ENCODE data around the gene ZNF423.

The ZNF423 gene

DNA sequence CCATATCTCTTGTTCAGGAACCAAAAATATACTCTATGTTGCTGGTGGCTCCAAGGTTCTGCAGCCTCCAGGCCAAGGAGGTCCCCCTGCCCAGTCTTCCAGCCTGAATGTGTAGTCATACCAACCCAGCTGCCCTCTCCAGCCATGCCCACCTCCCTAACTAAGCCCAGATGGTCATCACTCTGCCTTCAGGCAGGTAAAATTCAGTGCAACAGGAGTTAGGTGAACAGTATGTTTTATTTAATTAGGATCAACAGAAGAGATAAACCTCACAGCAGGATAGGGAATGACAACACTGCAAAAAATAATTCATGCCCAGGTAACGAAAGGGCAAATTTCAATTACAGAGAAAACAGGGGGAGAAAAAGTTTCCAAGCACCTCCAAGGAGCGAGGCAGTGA is 9.1 kb downstream of the ZNF423 start:
- no peak for DNase-seq

DNA sequence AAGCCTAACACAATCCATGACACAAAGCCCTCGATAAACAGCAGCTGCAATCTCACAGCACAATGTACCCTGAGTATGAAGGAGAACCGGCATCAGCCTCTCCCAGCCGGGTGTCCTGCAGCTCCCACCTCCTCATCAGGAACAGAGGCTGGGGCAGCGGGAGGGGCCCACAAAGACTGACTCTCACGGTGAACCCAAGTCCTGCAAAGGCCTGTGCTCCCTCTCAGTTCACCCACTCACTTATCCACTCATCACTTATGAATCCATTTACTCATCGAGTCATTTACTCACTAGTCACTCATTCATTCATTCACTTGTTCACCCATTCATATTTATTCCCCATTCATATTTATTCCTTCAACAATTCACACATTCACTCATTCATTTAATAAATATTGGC is 11.6 kb downstream of the ZNF423 start:
- DNase-seq: no peak

- DNase-seq: no peak
Measured at GRCh38 chr16:49843758-49844157, 12.2 kb downstream of the ZNF423 start.

- no peak for DNase-seq
Measured at GRCh38 chr16:49842972-49843371, 12.9 kb downstream of the ZNF423 start.

- DNase-seq: no peak
Measured at GRCh38 chr16:49839017-49839825, 16.7 kb downstream of the ZNF423 start.

- DNase-seq: no peak
Measured at GRCh38 chr16:49838441-49839016, 17.4 kb downstream of the ZNF423 start.

DNA sequence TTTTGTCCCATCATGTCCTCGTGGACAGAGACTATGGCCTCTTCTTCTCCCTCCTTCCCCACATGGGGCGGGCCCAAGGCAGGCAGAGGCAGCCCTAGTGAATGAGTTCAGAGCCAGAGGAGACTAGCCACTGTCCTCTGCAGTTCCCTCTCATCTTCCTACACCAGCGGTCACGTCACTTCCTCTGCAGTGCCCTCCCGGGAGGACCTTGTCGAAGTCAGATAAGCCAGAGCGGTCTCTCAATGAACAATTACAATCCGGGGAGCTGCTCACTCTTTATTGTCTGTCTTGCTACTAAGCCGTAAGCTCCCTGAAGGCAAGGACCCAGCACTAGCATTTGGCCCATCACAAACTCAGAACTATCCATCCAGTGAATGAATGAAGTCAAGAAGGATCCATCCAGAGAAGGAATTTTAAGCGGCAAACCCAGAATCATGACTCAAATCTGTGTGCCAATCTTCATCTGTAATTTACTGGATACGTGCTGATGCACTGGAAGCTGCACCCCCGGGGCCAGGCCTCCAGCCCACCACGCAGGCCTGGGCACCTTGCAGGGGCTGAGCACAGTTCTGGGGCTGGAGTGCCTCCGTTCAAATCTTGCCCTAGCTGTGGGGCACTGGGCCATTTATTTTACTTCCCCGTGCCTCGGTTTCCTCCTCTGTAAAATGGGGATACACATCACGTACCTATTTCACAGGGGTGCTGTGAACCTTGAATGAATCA is 18.1 kb downstream of the ZNF423 start:
- DNase-seq: no peak

DNA sequence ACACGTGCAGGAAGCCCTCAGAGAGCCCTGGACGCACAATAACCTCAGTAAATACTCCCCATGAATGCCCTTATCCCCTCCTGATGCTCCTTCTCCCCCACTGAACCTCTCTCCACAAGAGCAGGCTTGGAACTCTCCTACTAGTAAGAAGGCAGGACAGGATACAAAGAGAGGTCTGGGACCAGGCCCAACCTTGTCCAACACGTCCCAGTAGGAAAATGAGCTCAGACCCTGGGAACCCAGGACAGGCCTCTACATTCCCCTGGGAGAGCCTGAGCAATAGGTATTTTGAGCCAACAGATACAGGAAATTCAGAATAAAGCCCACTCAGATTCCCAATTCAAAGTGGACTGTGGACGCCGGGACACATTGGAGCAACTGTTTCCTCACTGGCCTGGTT is 19.2 kb downstream of the ZNF423 start:
- no peak for DNase-seq

DNA sequence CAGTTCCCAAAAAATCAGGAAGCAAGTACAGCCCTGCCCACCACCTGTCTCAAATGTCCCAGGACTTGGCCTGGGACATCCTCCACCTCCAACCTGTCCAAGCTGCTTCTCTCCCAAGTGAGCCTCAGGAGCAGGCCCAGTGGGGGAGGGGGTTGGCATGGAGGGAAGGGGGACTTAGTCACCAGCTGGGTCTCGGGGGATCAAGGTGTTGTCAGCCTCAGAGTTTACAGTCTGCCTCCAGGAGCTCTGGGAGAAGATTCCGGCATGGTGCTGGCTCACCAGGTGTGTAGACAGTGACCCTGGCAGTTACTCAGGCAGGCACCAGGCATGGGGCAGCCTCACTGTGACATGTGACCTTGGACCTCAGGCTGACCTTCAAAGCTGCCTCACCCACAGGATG is 19.7 kb downstream of the ZNF423 start:
- DNase-seq: no peak

DNA sequence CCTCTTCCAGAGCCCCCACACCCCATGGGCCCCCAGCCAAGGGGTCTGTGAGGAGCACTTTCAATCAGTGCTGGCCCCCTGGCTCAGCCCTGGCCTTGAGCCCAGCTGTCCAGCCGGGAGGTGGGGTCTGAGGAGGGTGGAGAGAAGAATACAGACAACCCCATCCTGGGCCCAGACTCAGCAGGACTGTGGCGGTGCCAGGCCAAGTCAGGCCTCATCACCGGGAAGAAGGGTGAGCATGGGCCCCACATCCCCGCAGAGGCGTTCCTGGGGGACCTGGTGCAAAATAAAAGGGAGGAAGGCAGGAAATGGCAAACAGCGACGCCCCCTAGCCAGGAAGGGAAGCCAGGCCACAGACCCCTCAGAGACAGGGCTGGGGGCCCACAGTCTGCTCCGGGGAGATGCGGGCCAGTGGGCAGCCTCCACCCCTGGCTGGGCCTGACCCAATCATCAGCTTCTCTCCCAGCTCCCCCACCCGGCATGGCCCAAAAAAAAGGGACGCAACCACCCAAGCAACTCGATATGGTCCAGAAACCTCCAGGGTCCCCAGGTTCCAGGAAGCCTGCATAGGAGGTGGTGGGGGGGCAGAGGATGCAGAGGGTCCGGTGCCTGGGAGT is 20.6 kb downstream of the ZNF423 start:
- no peak for DNase-seq

DNA sequence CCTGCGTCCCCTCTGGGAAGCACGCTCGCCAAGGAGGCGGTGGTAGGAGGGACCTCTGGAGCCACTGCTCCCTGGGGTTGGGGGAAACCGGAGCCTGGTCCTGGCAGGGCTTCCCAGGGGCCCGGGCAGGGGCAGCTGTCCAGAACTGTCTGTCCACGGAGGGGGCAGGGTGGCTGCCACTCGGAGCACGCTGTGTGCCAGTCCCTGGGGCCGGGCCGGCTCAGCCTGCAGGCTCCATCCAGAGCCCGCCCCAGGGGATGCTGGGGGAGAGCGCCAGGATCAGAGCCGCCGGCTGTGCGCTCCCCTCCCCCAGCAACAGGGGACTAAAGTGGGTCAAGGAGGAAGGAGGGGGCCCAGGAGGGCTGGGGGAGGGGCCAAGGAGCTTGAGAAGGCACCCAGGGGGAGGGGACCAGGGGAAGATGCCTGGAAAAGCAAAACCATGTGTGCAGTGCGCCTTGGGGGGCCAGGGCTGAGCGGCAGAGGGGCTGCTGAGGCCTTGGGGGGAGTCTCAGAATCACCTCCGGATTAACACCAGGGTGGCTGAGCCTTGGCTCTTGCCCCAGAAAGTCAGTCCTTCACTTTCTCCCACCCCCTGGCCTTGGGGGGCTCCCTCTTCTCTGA is 21.3 kb downstream of the ZNF423 start:
- DNase-seq: no peak

DNA sequence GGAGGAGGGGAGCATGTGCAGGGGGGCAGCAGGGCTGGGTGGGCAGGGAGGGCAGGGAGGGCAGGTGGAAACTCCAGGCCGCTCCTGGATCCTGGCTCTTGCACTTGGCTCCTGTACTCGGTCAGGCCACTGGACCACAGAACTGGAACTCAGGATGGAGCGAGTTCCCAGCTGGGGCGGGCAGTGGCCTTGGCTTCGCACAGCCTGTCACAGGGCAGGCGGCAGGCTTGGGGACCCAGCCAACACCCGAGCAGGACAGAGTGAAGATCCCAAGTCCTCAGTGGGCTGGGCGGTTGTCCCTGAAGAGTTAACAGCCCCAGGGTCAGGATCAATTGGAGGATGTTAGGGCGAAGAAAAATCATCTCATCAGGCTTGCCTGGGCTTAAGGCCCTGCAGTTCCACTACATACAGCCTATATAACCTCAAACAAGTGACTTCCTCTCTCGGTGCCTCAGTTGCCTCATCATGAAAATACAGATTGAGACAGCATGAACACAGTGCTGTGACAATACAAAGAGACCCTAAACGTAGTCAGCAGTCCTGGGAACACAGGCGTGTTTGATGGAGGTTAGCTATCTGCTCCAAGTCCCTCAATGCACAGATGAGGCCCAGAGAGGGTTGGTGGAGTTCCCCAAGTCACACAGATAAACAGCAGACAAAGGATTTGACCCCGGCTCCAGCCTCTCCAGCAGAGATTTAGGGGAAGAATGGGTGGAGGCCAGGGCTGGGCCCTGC is 21.9 kb downstream of the ZNF423 start:
- DNase-seq: no peak

DNA sequence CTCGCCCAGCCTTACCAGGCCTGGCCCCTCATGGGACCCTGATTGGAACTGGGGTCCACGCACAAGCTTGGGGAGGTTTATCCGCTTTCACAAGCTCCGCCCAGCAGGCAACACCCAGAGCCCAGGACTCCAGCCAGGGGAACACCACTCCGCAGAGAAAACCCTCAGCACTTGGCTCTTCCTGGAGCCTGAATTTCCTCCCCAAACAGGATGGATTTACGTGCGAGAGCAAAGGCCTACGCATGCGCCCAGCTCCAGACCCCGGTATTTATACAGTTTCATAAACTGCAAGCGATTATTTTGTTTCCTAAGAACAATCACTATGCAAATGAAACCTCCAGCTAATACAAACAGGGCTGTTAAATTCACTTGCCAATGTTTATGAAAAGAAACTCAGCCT is 22.8 kb downstream of the ZNF423 start:
- no peak for DNase-seq

DNA sequence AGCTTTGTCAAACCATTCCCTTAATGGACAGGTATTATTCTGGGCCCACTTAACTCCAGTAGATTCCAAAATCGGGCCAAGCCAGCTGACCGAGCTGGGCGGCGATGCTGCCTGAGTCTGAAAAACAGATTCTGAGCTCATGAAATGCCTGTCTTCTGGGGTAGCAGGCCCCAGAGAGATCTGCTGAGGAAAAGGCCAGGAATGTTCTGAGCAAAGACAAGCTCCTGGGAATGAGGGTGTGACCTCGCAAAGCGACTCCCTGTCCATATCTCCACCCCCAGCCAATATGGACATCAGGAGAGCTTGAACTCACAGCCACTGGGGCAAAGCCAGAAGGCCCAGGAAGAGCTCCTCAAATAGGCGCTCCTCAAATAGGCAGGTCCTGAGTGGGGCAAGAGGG is 23.7 kb downstream of the ZNF423 start:
- no peak for DNase-seq

DNA sequence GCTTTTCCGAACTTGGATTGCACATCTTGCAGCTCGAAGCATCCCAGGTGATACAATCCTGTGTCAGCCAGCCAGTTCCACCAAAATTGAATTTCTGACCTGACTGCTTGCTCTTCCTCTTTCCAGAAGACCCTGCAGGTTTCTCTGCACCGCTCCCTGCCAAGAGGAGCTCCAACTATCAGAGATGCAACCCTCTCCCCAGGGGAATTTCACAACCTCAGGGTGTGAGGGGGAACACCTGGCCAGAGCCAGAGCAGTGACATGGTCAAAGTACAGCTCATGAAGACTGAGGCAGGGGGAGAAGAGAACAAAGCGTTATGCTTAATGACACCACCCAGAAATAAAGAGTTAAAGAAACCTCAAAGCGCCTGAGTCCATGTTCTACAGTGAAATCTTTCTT is 25.0 kb downstream of the ZNF423 start:
- no peak for DNase-seq

DNA sequence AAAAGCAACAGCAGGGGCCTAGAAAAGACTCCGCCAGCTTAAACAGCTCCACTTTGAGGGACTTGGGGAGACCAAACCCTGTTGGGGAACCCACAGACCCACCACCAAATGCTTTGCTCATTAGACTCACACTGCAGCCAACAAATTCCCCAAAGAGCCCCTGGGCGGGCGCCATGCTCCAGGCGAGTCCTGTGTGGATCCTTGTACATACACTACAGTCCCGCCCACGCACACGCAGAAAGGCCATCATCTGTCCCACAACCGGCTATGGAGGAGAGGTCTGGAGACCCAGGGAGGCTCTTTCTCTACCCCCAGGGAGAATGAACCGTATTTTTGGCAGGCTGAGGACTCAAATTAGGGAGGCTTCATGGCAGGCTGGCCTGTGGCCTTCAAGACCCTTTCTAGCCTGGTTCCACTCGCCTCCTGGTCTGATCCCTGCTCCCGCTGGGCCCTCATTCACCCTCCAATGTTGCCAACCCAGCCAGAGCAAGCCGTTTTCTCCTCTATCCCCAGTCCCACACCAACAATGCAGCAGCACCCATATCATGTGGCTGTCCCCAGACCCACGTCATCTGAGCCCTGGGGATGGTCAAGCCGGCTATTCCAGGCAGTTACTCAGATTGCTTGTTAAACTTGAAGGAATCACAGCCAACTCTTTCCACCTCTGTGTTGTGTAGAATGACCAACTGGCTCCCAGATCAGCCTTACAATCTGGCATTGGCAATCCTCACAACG is 27.2 kb downstream of the ZNF423 start:
- no peak for DNase-seq

GRCh38 chr16:49827805-49828438 is 28.0 kb downstream of the ZNF423 start:
- no peak for DNase-seq

GRCh38 chr16:49826515-49826914 is 29.4 kb downstream of the ZNF423 start:
- no peak for DNase-seq

DNA sequence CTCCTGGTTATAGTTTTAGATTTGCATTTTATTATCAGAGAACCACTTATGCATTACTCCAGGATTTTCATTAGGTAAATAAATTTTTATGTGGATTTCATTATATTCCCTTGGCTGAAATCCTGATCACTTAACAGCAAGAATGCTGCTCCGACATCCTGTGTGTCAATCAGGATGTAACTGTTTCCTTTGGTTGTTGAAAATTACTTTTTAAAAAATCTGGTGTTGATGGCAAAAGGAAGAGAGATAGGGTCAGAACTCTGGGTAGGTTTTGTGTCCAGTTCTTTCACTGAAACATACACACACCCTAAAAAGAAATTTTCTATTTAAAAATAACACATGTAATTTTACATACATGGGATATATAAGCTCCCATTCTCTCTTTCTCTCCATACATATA is 30.9 kb downstream of the ZNF423 start:
- DNase-seq: no peak

DNA sequence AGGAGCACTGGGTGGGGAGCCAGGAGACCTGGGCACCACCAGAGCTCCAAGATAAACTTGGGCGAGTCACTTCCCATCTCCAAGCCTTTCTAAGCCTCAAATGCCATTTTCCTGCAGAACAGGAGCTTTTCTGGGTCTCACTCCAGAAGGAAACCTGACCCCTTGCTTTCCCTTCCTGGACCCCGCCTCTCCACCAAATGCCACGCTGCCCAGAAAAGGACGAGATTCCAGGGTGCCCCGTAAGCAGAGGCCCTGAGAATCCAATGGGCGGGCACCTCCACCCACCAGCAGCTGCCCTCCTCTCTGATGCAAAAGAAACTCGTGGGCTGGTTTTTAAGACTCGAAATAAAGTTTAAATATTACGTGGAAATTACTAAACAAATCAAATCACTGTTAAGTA is 31.3 kb downstream of the ZNF423 start:
- DNase-seq: no peak

DNA sequence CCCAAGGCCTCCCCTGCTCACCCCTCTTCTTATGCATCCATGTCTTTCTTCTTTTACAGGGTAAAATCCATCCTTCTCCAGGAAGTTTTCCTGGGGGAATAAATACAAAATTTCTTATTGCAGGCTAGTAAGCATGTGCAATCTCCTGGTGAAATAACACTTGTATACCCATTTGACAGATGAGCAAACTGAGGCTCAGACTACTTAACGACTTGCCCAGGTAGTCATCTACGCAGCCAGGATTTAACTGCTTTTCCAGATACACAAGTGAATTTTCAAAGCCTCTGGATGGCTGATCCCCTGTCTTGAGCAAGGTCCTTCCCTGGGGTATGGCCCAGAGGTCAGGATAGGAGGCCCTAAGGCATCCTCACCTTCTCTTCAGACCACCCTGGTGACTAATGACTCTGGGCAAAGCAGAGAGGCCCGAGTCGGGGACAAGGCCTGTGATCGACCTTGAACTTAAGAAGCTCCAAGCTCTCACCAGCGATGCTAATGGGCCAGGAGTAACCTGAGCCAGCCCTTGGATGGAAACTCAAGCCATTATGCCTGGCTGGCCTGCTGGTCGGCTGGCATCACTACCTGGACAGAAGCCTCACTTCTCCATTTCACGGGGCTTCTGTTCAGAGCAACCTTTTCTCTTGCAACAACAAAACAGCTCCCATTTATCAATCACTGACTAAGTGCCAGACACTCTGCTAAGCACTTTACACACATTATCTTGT is 33.1 kb downstream of the ZNF423 start:
- no peak for DNase-seq
